ENCODE data around the gene HSPA12B.

Gene HSPA12B

GRCh38 chr20:3749087-3749688 is 16.7 kb downstream of the HSPA12B start:
- no peak for DNase-seq (ENCODE audit: low read depth)

- DNase-seq (ENCODE audit: low read depth): no peak
These were observed 17.4 kb downstream of the HSPA12B start for GRCh38 chr20:3749689-3750531.

- no peak for DNase-seq (ENCODE audit: low read depth)
These were observed 18.8 kb downstream of the HSPA12B start for GRCh38 chr20:3751305-3751674.

GRCh38 chr20:3751675-3752385 is 19.3 kb downstream of the HSPA12B start:
- DNase-seq (ENCODE audit: low read depth): no peak

- DNase-seq (ENCODE audit: low read depth): no peak
These were observed 19.9 kb downstream of the HSPA12B start for GRCh38 chr20:3752386-3752759.

GRCh38 chr20:3753098-3753497 is 20.6 kb downstream of the HSPA12B start:
- peak; percentile 48 for DNase-seq (ENCODE audit: low read depth)

- no peak for DNase-seq (ENCODE audit: low read depth)
These were observed 21.2 kb downstream of the HSPA12B start for GRCh38 chr20:3753501-3754275.

- no peak for DNase-seq (ENCODE audit: low read depth)
These were observed 21.8 kb downstream of the HSPA12B start for GRCh38 chr20:3754276-3754630.

GRCh38 chr20:3755269-3755668 is 22.8 kb downstream of the HSPA12B start:
- no peak for DNase-seq (ENCODE audit: low read depth)

GRCh38 chr20:3755814-3756480 is 23.5 kb downstream of the HSPA12B start:
- no peak for DNase-seq (ENCODE audit: low read depth)

GRCh38 chr20:3757268-3757667 is 24.8 kb downstream of the HSPA12B start:
- no peak for DNase-seq (ENCODE audit: low read depth)

- DNase-seq (ENCODE audit: low read depth): no peak
These were observed 26.1 kb downstream of the HSPA12B start for GRCh38 chr20:3758566-3758965.

- DNase-seq (ENCODE audit: low read depth): no peak
These were observed 26.9 kb downstream of the HSPA12B start for GRCh38 chr20:3759316-3759823.

GRCh38 chr20:3759884-3760283 is 27.4 kb downstream of the HSPA12B start:
- DNase-seq (ENCODE audit: low read depth): no peak

- DNase-seq (ENCODE audit: low read depth): no peak
These were observed 28.3 kb downstream of the HSPA12B start for GRCh38 chr20:3760655-3761348.

- no peak for DNase-seq (ENCODE audit: low read depth)
These were observed 31.5 kb downstream of the HSPA12B start for GRCh38 chr20:3763671-3764601.

- no peak for DNase-seq (ENCODE audit: low read depth)
These were observed 32.2 kb downstream of the HSPA12B start for GRCh38 chr20:3764659-3765058.

- DNase-seq (ENCODE audit: low read depth): no peak
These were observed 32.8 kb downstream of the HSPA12B start for GRCh38 chr20:3765171-3765882.

- DNase-seq (ENCODE audit: low read depth): no peak
These were observed 34.1 kb downstream of the HSPA12B start for GRCh38 chr20:3766422-3767109.
